Activated gamma-delta T cell (primary cell): ENCODE measurements around the gene CARF.
A peak's percentile ranks its signal among the peaks of the same experiment; 100 is the strongest.
"Not testable (repeated sequence)": the region's sequence is repeated elsewhere in the genome, so short reads cannot be mapped to it uniquely, and the experiment has no call there.

Experiments
- DNase-seq: peaks from one replicate; lab custom pipeline; 2025; lab: John Stamatoyannopoulos, UW
- total RNA-seq, 2 donors: gene quantifications; one replicate each; lab custom pipeline; 2026; lab: John Stamatoyannopoulos, UW

CARF gene, protein sequence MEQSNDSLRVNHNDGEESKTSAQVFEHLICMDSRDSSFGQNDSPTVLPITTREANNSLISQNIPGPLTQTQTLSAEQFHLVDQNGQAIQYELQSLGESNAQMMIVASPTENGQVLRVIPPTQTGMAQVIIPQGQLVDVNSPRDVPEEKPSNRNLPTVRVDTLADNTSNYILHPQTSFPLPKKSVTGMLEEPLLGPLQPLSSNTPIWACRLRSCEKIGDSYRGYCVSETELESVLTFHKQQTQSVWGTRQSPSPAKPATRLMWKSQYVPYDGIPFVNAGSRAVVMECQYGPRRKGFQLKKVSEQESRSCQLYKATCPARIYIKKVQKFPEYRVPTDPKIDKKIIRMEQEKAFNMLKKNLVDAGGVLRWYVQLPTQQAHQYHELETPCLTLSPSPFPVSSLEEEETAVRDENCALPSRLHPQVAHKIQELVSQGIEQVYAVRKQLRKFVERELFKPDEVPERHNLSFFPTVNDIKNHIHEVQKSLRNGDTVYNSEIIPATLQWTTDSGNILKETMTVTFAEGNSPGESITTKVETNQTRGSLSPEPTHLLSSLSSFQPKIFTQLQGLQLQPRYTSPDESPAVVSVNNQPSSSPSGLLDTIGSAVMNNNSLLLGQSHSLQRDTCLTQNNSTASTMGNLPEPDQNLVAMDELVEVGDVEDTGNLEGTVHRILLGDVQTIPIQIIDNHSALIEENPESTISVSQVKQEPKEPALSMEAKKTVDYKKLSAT
- total RNA-seq: 38.1 to 47.2 reads per million in 2 donors

- peak; percentile 72 for DNase-seq
Measured at GRCh38 chr2:202911512-202912341, at the start of gene CARF, which contains the start of gene WDR12. TSS of gene CARF (plus strand) at chr2:202912275. CDS start at chr2:202941903, 29,628 bp downstream. TSS of gene WDR12 (minus strand) at chr2:202911673. CDS start at chr2:202911476, 197 bp downstream.

DNA sequence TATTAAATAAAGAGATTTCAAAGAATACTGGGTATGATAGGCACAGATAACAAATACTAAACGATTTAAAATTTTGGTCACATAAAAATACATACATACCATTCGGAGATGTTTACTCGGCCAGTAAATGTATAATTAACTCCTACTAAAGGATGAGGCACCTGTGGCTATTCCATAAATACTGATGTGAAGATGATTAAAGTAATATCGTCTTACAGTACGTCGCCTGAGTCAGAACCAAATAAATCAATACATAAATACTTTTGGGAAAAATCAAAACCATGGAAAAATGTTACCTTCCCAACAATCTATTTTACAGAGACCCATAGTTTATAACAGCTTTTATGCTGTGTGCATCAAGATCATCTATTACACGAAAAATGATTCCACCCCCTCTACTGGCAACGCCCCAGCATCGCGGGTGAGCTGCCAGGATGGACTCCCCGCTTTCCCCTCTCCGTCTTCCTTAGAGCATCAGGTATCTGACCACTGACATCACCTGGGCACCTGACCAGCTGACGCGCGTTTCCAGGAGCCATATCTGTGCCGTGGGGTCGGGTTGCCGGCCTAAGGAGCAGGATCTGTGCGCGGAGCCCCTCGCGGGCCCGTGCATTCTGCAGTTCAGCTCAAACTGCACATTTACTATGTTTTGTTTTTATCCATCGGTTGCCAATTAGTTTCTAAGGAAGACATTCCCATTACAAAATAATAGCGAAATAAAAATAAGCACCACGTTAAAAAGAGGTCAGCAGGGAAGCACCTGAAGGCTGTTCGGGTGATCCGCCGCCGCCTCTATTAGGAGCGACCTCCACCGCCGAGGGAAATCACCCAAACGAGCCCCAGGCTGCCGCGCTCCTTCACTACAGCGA lies 41.4 kb upstream of the CARF start:
- no peak for DNase-seq

DNA sequence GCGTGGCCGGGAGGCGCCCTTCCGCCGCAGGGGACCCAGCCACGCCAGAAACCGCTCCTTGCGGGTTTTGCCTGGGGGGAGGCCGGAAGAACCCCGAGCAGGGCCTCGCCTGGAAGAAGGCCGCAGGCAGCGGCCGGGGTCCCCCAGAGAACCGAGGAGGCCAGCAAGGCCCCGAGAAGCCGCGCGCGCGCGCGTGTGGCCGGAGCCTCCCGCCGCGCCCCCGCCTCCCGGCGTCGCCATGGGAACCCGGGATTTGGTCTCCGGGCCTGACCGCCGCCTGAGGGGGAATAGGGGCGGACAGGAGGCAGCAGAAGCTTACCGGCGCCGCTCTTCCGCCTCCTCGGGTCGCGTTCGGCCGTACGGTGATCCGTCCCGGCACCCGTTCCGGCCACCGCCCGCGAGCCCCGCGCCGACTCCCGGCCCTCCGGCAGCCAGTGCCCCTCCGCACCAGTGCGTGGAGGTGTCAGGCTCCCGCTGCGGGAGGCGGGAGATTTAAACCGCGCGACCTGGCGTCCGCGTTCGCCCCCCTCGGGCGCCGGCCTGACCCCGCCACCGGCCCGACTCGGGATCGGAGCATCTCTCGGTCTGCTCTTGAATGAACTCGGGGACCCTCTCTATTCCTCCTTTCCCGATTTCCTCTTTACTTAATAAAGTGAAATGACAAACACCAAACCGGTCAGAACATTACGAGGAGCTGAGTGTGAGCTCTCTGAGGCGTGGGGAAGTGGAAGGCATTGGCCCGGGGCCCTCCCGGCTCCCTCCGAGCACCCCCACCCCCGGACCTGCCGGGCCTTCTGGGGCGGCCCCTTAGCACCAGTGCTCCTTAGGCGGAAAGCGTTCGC lies 40.6 kb upstream of the CARF start, which contains the start of gene ICA1L:
ICA1L (minus strand) TSS at position 467 of the 842 bp plus-strand sequence. CDS start 42,757 bp downstream, outside the sequence.
- peak; percentile 41 for DNase-seq

GRCh38 chr2:202877699-202878098 lies 34.4 kb upstream of the CARF start:
- DNase-seq: no peak

DNA sequence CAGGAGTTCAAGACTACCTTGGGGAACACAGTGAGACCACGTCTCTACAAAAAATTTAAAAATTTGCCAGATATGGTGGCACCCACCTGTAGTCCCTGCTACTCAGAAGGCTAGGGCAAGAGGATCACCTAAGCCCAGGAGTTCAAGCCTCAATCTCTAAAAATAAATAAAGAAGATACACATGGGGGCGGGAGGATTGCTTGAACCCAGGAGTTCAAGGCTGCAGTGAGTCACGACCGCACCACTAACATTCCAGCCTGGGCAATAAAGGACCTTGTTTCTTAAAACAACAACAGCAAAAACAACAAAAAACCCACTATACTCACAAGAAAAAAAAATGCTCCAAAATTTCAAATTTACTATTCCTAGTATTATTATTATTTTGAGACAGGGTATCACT lies 30.5 kb upstream of the CARF start:
- DNase-seq: no peak

DNA sequence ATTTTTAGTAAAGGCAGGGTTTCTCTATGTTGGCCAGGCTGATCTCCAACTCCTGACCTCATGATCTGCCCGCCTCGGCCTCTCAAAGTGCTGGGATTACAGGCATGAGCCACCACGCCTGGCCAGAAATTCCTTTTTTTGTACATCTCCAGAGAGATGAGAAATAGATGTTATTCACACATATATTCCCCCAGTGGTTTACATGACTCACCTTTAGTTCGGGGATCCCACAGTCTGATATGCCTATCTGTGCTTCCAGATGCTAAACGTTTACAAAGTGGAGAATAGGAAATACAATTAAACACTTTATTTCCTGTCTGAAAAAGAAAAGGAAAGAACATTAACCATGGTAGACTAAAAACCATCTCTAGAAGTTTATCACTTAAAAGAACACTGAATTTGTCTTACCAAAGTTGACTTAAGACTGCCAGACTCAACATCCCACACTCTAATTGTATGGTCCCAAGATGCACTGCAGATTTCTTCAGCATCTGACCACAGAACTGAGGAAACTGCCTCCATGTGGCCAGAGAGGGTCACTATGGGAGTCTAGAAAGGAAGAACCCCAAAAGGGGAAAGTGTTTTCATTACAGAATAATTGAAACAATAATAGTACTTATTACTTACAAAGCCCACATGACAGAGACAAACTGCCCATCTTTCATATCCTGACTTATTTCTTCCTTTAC lies 27.9 kb upstream of the CARF start:
- no peak for DNase-seq

DNA sequence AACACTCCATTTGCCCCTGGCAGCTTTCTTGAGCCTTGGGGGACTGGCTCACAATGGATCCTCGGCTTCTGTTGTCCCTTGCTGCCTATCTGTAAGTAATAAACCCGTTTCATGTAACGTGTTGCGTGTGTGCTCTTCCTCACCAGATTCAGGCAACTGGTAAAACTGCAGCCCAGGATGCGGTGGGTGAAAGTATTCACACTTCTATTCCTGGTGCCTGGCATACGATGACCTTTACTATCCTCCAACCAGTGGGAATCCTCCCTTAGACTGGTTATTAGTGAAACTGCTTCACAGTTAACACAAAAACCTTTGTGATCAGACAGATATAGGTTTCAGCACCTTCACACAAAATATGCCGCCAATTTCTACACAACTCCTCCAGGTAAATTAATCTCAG lies 26.9 kb upstream of the CARF start:
- no peak for DNase-seq

GRCh38 chr2:202905507-202905906 lies 6.6 kb upstream of the CARF start:
- DNase-seq: not testable (repeated sequence)

DNA sequence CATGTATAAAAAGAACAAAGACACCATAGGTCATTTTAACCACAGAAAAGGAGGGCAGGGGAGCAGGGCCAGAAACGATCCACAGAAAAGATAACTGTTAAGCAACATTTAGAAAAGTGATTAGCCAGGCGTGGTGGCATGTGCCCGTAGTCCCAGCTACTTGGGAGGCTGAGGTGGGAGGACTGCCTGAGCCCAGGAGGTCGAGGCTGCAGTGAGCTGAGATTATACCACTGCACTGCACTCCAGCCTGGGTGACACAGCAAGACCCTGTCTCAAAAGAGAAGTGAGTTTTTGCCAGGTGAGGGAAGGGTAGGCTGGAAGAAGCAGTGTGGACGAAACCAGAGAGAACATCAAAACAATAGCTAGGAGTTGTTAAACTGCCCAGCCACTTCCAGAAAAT lies 3.9 kb upstream of the CARF start:
- DNase-seq: no peak

GRCh38 chr2:202909394-202910192 lies 2.5 kb upstream of the CARF start:
- no peak for DNase-seq

DNA sequence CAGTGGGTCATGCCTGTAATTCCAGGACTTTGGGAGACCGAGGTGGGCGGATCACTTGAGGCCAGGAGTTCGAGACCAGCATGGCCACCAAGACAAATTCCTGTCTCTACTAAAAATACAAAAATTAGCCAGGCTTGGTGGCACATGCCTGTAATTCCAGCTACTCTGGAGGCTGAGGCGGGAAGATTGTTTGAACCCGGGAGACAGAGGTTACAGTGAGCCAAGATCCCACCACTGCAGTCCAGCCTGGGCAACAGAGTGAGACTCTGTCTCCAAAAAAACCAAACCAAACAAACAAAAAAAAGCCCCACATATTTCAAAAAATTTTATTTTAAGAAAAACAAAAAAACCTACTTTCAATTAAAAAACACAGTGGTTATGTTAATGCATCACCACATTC lies 1.8 kb upstream of the CARF start:
- DNase-seq: not testable (repeated sequence)

GRCh38 chr2:202910698-202911097 lies 1.4 kb upstream of the CARF start:
- no peak for DNase-seq

- DNase-seq: no peak
Measured at GRCh38 chr2:202911203-202911511, 918 bp upstream of the CARF start.

DNA sequence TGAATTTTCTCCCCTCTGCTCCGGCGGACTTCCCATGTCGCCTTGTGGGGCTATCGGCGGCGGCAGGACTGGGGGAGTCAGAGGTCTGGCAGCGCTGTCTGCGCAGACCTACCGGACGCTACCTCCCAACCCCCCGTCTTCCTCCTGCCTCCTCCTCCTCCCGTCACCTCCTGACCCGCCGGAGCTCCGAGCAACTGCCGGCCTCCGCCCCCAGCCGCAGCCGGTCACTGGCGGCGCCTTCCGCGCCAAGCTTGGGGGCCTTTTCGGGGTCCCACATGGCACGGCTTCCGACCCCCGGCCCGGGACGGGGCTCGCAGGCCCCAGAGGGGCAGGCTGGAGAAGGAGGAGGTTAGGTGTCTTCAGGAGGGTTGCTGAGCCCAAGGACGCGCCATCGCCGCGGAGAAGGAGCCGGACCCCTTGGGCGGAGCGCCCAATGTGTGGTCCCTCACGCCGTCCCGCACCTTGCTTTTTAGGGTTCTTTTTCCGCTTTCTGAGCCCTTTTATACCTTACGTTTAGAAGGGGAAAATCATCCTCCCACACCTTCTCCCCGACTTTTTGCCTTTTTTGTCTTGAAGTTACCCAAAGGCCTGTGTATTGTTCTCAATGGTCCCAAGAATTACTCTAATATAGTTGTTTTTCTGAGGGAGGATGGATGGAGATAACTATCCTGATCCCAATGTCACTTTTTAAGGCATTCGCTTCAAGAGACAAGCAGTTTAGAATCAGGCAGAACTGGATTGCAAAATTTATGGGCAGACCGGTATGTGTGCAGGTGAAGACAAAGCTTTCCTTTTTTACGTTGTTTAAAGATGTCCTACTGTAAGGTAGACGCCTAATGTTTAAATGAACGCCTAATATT lies 497 bp downstream of the CARF start:
- peak; percentile 20 for DNase-seq

DNA sequence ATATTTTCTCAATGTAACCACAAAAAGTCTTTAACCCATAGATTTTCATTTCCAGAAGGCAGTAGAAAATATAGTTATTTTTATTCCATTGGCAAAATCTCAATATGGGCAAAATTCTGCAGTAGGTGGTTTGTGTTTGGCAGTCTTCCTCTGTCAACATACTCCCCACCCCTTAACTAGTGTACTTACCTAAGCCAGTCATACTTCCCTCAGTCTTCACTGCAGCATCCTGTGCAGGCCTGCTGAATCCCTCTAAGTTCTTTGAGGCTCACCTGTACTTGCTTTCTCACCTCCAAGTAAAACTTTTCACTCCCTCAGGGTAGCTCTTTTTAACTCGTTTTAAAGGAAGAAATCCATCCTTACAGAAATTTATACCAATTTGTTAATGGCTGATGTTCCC lies 6.8 kb downstream of the CARF start:
- no peak for DNase-seq

GRCh38 chr2:202932425-202933138 lies 20.5 kb downstream of the CARF start:
- no peak for DNase-seq

DNA sequence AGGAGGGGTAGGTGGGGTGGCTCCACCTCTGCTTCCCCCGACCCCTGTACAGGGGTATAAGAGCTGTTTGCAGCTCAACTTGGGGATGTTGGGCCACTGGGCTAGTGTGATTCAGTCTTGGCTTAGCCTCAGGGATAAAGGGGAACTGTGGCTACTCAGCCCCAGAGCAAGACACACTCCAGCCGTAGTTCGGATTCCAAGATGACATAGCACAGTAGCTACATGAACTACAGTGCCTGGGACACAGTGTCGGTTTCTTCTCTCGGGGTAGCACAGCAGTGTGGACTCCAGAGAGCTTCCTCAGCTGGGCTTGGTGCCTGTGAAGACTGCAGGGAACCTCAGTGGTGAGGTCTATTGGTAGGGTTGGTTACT lies 21.1 kb downstream of the CARF start:
- no peak for DNase-seq
